GM08714 (cell line): ENCODE data around the gene NUSAP1.
"Not testable (repeated sequence)": the region's sequence is repeated elsewhere in the genome, so short reads cannot be mapped to it uniquely, and the experiment has no call there.

Source experiments
- H3K4me3 ChIP-seq: fragments of 200-500 bp; sonication (Bioruptor generic); 2 replicates; pipeline ENCODE4 v1.5.1; 2014; ENCODE audit warnings: mild to moderate bottlenecking, low read length, inconsistent platforms
- ZNF274 ChIP-seq: IDR thresholded peaks from 2 replicates; pipeline ENCODE4 v1.6.1; 2012; ENCODE audit warnings: mild to moderate bottlenecking, low read depth, low read length

The NUSAP1 gene

GRCh38 chr15:41347236-41347635, 14.6 kb downstream of the NUSAP1 start:
- no peak for TF ChIP-seq ZNF274
- no peak overlapping the region for H3K4me3 ChIP-seq

- no peak for TF ChIP-seq ZNF274
- H3K4me3 ChIP-seq, result no peak overlapping the region
Measured at GRCh38 chr15:41350057-41350717, 17.5 kb downstream of the NUSAP1 start.

- H3K4me3 ChIP-seq, result no peak overlapping the region
- TF ChIP-seq ZNF274, result no peak
Measured at GRCh38 chr15:41354371-41354770, 21.7 kb downstream of the NUSAP1 start.

- no peak overlapping the region for H3K4me3 ChIP-seq
- no peak for TF ChIP-seq ZNF274
Measured at GRCh38 chr15:41367418-41367817, 34.7 kb downstream of the NUSAP1 start.

GRCh38 chr15:41377978-41378377, 45.3 kb downstream of the NUSAP1 start:
- no peak overlapping the region for H3K4me3 ChIP-seq
- no peak for TF ChIP-seq ZNF274

- not testable (repeated sequence) for H3K4me3 ChIP-seq
Measured at GRCh38 chr15:41383974-41384749, 51.5 kb downstream of the NUSAP1 start.

- H3K4me3 ChIP-seq, result no peak overlapping the region
- no peak for TF ChIP-seq ZNF274
Measured at GRCh38 chr15:41387646-41388045, 55.0 kb downstream of the NUSAP1 start.

GRCh38 chr15:41392659-41393058, 60.0 kb downstream of the NUSAP1 start:
- H3K4me3 ChIP-seq, result no peak overlapping the region
- TF ChIP-seq ZNF274, result no peak

GRCh38 chr15:41394924-41395323, 62.2 kb downstream of the NUSAP1 start:
- no peak for TF ChIP-seq ZNF274
- no peak overlapping the region for H3K4me3 ChIP-seq

GRCh38 chr15:41396111-41396510, 63.4 kb downstream of the NUSAP1 start:
- no peak for TF ChIP-seq ZNF274

GRCh38 chr15:41401904-41402267, 69.2 kb downstream of the NUSAP1 start:
- no peak for TF ChIP-seq ZNF274
- H3K4me3 ChIP-seq, result peak overlapping the region; percentile 85

More at GRCh38 chr15:41396111-41396510, 63.4 kb downstream of the NUSAP1 start:
- no peak overlapping the region for H3K4me3 ChIP-seq

GRCh38 chr15:41407341-41407740, 74.7 kb downstream of the NUSAP1 start:
- TF ChIP-seq ZNF274, result no peak
- no peak overlapping the region for H3K4me3 ChIP-seq

- no peak for TF ChIP-seq ZNF274
- H3K4me3 ChIP-seq, result no peak overlapping the region
Measured at GRCh38 chr15:41408234-41408641, 75.6 kb downstream of the NUSAP1 start.

- TF ChIP-seq ZNF274, result no peak
- no peak overlapping the region for H3K4me3 ChIP-seq
Measured at GRCh38 chr15:41411031-41411430, 78.3 kb downstream of the NUSAP1 start.

- no peak for TF ChIP-seq ZNF274
- H3K4me3 ChIP-seq, result no peak overlapping the region
Measured at GRCh38 chr15:41411441-41411840, 78.8 kb downstream of the NUSAP1 start.
